Left lobe of liver (tissue), 2 donors: ENCODE measurements around the gene TMEM238. TPM values are rescaled to one million over a fixed set of nuclear protein-coding genes. Genes with fewer than 3 reads are reported as not detected.
"Not testable (repeated sequence)": the region's sequence is repeated elsewhere in the genome, so short reads cannot be mapped to it uniquely, and the experiment has no call there.

Source experiments
- ATAC-seq: fragments of 200-7000 bp; cut with Tn5 transposase; one replicate; pipeline ENCODE4 v1.9.1; 2020; ENCODE audit warnings: mild to moderate bottlenecking, moderate library complexity
- DNase-seq: peaks from one replicate; pipeline ENCODE4 v3.0.0-alpha.2; 2020; ENCODE audit warnings: low spot score
- total RNA-seq: library from RNA; stranded (reverse); gene quantifications from one replicate; pipeline ENCODE4 v1.2.1, GENCODE V29; 2021
- donor health status: DM: no; HTN: no; CAD: no; lungs with moderate emphysema.
- donor health status: DM: no; HTN: yes; CAD: no.

Gene TMEM238
- total RNA-seq, 1 donor from 2014 or later, result 26.6 TPM

DNA sequence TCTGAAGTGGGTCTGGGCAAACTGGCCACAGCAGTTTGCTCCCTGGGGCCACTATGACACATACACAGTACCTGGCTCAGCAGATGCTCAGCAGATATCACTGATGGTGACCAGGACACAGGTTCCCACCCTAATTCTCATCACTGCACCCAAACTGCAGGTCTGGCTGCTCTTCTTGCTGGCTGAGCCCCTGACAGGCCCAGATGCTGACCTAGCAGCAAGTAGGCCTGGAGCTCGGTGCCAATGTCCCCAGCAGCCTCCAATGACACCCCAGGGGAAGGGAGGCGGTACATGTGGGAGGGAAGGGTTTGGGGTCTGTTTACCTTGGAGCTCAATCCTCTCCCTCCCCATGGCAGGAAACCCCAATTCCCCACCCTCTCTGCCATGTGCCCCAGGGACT, 18.4 kb upstream of the TMEM238 start:
- DNase-seq, result no peak

DNA sequence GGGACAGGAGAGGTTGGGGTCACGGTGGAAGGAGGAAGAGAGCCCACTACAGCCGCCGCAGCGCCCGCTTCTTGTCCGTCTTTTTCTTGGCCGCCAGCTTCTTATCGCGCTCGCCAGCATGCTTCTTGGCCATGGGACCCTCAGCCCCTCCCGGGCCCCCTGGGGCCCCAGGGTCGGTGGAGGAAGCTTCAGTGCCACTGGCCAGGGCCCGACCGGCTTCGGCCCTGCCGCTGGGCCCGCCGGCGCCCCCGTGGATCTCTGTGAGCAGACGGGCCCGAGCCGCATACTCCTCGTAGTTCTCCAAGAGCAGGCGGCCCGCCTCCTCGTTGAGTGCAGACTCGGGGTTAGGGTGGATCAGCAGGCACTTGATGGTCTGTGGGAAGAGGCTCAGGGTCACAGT, 17.3 kb upstream of the TMEM238 start:
- DNase-seq, result not testable (repeated sequence)

More for the DNA sequence above, 18.4 kb upstream of the TMEM238 start:
- ATAC-seq, result no peak

DNA sequence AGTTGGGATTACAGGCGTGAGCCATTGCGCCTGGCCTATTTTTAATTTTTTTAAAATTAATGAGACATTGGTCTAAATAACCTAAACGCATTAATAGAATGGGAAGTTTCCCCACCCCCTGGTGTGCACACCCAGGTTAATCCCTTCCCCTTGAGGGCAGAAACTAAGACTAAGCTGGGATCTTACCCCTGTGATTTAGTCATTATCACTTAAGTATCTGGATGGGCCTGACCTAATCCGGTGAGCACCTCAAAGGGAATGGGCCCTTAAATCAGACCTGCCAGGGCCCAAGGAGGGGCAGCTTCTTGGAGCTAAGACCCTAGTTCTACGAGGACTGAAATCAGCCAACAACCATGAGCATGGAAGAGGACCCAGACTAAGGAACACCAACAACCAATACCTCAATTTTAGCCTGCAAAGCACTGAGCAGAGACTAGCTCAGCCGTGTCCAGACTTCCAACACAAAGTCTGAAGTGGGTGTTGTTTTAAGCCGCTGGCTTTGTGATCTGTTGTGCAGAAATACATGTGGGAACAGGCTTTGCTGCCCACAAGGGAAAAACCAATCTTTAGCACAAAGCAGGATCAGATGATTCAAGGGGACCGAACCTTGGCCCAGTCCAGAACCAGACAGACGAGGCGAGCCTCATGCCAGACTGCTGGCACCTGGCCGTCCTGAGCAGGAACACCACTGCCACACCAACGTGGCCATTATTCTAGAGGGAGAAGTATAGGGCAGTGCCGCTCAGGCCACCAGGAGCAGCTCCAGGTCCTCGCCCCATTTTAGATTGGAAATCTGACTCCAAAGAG, 16.4 kb upstream of the TMEM238 start:
- ATAC-seq (no peak), DNase-seq (no peak)

More for the DNA sequence above, 17.3 kb upstream of the TMEM238 start:
- ATAC-seq, result not testable (repeated sequence)

DNA sequence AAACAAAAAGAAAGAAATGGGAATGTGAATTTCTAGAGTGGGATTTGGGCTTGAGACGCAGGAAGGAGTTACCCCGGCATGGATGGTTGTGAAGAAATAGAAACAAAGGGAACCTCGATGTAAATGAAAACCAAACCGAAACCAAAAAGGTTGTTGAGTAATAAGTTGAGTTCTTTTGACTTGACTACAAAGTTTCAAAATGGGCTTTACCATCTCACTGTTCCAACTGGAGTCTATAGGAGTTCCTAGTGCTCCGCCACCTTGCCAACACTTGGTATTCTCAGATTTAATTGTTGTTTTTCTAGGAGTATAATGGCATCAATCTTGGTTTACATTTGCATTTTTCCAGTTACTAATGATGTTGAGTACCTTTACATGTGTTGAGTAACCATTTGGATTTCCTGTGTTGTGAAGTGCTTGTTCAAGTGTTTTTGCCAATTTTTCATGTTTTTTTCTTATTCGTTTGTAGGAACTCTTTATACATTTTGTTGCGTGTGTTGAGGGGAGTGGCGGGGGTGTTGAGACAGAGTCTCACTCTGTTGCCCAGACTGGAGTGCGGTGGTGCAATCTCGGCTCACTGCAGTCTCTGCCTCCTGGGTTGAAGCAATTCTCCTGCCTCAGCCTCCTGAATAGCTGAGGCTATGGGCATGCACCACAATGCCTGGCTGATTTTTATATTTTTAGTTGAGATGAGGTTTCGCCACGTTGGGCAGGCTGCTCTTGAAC, 14.3 kb upstream of the TMEM238 start:
- no peak for DNase-seq
- ATAC-seq, result no peak

DNA sequence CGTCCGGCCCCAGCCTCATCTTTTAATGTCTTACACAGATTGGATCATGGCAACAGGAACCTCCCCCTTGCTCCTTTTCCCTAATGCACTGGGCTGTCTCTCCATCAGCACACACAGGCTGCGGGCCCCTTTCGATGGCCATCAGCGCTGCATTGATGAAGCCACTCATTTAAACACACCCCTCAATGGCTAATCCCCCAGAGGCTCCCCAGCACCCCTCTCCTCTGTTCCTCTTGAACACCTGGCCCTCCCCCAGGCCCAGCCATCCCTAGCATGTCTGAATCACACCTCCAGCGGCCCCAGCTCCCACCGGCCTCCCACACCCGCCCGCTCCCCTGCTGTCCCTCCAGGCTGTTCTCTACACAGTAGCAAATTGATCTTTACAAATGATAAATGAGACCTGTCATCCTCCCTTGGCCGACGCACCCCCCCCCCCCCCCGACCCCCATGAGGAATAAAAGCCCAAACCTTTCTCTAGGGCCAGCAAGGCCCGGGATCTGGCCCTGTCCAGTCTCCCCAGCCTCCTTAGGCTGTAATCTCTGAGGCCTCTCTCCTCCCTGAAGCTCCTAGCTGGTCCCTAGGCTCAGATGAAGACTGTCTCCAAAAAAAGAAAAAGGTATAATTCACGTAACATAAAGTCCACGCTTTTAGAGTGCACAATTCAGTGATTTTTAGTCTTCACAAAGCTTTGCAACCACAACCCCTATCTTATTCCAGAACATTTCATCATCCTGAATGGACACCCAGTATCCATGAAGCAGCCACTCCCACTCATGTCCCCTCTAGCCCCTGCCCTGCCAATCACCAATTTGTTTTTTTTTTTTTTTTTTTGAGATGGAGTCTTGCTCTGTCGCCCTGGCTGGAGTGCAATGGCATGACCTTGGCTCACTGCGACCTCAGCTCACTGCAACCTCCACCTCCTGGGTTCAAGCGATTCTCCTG, 9.0 kb upstream of the TMEM238 start:
- ATAC-seq (no peak), DNase-seq (no peak)

DNA sequence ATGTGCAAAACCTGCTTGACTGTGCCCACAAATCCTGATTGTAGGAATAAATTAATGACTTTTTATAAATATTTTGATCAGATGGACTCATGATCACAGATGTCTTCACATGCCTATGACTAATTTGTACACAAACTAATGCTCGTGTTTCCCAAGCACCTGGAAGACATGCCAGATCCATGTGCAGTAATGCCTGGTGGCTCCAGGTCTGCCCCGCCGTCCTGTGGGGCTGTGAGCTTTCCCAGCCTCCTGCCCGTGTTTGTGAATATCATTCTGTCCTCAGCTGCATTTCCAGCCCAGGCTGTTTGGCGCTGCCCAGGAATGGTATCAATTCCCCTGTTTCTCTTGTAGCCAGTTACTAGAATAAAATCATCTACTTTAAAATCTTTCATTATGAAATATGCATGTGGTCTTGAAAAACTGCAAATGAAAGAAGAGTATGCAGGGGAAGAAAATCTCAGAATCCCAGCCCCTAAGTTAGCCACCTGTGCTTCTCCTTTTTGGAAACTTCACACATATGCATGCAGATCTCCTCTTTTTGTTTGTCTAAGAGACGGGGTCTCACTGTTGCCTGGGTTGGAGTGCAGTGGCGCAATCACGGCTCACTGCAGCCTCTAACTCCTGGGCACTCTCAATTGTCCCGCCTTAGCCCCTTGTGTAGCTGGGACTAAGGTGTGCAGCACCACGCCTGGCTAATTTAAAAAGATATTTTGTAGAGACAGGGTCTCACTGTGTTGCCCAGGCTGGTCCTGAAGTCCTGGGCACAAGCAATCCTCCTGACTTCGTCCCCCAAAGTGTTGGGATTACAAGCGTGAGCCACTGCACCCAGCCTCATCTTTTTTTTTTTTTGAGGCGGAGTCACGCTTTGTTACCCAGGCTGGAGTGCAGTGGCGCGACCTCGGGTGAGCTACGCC, 7.9 kb upstream of the TMEM238 start:
- ATAC-seq, result no peak

DNA sequence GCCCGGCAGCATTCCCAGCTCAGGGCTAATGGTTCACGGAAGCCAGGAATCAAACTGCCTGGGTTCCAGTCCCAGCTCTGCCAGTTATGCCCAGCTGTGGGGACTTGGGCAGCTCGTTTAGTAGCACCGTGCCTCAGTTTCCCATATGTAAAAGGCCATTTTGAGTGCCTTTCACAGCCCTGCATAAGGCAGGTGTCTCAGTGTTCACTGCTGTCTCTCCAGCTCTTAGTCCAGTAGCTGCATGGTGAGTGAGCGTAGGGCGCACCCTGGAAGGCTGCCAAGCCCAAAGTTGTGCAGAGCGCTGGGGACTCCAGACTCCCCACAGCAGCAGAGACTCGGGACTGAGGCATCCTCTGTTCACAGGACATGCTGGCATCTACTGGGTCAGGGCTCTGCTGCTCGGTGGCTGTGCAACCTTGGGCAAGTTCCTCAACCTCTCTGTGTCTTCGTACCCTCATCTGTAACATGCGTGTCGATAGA, 7.1 kb upstream of the TMEM238 start:
- ATAC-seq, result no peak
- no peak for DNase-seq

More for the DNA sequence above, 7.9 kb upstream of the TMEM238 start:
- no peak for DNase-seq

DNA sequence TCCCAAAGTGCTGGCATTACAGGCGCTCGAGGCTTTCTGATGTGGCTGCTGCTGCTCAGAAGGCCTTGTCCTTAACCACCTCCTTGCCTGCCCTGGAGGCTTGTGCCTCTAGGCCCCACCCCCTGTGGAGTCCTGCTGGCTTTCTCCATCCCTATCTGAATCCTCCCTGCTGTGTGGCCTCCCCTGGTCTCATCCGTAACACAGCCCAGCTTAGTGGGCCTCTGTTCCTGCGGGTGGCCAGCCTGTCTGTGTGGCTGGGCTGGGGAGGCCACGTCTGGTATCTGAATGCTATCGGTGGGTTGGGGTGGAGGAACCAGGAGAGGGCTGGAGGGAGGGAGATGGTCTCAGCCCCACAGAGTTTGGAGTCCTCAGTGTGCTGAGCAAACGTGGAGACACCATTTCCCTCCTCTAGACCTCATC, 6.4 kb upstream of the TMEM238 start:
- DNase-seq (no peak), ATAC-seq (no peak)

DNA sequence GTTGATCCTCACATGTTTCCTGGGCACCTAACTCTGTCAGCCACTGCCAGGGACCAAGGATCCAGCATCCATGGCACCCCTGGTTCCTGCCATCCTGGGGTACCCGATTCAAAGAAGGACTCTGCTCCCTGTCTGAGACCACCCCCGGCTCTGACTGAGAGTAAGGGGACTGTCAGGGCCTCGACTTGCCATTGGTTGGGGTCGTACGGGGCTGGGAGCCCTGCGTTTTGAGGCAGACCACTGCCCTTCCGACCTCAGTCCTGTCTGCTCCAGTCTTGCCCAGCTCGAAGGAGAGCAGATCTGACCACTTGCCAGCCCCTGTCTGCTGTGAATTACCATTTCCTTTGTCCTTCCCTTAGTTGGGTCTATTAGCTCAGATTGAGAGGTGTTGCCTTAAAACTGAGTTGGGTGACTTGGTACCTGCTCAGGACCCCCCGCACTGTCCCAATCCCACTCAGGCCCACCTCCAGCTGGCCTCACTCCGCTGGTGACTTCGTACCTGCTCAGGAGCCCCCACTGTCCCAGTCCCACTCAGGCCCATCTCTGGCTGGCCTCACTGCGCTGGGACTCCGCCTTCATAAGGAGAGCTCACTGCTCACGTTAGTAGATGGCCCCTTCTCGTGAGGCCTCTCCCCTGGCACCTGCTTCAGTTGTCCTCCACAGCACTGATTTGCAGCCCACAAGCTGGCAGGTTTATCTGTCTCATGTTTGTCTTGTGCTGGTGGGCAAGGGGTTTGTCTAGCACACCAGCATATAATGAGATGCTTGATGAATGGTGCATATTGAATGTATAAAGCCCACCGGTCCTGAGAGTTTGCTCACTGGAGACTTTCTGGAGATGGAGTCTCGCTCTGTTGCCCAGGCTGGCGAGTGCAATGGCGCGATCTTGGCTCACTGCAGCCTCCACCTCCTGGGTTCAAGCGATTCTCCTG, 5.6 kb upstream of the TMEM238 start:
- DNase-seq, result no peak
- ATAC-seq, result no peak

DNA sequence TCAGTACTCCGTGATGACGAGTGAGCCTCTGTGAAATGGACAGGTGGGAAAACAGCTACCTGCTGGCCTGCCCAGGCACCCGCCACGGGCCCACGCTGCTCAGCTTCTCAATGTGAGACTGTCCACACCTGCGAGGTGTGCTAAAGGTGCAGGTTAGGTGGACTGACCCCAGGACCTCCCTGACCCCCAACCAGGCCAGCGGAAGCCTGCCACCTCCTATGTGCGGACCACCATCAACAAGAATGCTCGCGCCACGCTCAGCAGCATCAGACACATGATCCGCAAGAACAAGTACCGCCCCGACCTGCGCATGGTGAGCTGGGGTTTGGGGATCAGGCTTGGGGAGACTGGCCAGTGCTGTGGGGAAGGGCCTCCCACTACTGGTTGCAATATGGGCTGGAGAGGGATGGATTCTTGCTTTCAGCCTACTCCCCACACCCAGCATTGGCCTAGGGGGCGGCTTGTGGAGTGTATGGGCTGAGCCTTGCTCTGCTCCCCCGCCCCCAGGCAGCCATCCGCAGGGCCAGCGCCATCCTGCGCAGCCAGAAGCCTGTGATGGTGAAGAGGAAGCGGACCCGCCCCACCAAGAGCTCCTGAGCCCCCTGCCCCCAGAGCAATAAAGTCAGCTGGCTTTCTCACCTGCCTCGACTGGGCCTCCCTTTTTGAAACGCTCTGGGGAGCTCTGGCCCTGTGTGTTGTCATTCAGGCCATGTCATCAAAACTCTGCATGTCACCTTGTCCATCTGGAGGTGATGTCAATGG, 3.8 kb upstream of the TMEM238 start:
- ATAC-seq, result no peak
- DNase-seq, result no peak

DNA sequence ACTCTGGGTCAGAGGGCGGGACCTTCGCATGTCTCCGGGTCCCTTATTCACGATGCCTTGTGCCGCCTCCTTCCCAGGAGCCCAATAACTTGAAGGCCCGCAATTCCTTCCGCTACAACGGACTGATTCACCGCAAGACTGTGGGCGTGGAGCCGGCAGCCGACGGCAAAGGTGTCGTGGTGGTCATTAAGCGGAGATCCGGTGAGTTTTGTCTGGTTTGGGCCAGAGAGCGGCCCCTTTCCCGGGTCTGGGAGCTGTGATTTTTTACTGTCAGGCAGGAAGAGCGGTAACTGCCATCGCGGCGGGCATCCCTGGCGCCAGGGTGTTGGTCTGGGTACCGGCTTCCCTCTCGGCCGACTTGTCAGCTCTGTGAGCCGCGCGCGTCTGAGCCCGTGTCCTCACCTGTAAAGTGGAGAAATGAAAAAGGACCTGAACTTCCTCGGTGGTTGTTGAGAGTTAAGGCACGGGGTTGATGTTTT, 2.4 kb upstream of the TMEM238 start:
- DNase-seq (no peak), ATAC-seq (no peak)

DNA sequence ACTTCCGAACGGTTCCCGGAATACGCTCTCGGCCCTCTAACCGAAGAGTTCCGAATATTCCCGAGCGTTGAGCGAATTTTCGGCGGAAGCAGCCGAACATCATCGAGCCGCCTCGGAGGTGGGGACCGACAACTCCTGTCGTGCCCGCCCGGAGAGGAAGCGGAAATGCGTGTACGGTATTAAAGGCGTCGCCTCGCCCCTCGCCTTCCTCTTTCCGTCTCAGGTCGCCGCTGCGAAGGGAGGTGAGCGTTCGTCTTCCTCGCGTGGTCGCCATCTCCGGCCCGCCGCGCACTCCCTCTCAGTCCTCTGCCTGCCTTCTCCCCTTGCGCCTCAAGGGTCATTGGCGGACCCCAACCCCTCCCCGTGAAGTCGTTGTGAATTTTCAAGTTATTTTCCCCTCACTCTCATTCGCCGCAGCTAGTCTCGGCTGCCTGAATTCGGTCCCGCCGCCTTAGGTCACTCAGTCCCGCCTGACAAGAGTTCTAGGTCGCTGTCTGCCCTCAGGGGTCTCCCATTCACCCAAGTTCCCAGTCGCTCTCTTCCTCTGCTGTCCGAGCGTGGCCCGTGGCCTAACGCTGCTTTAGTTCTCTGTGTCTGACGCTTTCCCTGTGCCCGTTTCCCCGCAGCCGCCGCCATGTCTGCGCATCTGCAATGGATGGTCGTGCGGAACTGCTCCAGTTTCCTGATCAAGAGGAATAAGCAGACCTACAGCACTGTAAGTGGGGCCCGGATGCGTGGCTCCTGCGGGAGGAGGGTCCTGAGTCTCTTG, 1.8 kb upstream of the TMEM238 start, which contains the start of gene RPL28:
RPL28 (plus strand) TSS at position 209 of the 769 bp plus-strand sequence; CDS start at position 635, 426 bp downstream.
- DNase-seq (peak; percentile 99), ATAC-seq (peak; percentile 80)

DNA sequence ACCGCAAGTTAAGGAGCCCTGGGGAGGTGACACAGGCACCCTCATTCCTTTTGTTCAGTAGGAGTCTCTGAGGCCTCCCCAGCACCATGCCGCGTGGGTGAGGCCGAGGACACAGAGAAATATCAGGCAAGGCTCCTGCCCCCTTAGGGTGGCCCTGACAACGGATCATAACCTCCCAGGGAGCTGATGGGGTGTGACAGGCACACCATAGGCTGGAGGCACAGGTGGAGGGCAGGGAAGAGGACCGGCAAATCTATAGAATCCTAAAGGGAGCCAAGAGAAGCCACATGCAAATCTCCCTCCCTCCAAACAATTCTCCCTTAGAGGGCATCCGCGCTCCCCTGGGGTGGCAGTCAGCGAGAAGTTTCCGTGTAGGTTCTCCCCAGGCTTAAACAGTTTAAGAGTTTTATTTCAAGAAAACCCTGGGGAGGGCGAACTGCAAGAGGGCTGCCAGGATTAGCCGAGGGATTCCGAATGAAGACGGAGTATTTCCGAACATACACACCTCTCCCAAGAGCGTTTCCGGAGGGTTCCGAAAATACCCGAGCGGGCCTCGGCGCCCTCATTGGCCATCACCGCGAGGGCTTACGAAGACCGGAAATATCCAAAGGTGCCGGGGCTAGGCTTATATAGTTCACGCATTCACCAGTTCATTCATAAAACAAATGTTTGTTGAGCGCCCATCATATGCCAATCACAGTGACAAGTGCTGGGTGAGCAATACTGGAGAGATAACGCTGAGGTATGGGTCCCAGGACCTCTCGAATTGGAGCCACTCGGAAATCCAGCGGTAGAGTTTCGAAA, 1.0 kb upstream of the TMEM238 start:
- DNase-seq (peak; percentile 97), ATAC-seq (peak; percentile 78)

DNA sequence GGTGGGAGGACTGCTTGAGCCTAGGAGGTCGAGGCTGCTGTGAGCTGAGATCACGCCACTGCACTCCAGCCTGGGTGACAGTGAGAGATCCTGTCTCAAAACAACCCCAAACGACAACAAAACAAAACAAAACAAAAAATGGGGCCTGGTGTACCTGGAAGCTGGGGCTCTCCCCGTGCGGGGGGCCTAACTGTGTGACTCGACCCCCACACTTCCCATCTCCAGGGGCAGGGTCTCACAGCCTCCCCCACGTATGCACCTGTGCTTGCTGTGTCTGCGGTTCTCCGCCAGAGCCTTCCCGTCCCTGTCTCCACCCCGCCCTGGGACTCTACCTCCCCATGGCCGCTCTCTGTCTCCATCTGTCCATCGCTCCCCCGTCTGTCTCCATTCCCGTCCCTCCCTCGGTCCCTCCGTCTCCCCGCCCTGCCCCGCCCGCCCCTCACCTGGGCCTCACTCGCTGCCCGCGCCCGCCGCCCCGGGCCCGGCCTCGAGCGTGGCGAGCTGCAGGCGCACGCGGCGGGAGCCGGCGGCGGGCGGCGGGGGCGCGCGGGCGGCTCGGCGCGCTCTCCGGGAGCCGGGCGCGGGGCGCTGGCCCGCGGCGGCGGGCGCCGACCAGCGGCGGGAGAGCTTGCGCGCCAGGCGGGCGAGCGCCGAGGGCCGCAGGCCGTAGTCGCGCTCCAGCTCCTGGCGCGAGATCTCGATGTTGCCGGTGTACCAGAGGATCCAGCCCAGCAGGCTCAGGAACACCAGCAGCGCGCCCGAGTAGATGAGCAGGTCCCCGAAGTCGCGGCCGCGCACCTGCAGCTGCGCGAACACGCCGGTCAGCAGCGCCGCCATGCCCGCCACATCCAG, 587 bp downstream of the TMEM238 start:
- DNase-seq (no peak), ATAC-seq (peak; percentile 21)

DNA sequence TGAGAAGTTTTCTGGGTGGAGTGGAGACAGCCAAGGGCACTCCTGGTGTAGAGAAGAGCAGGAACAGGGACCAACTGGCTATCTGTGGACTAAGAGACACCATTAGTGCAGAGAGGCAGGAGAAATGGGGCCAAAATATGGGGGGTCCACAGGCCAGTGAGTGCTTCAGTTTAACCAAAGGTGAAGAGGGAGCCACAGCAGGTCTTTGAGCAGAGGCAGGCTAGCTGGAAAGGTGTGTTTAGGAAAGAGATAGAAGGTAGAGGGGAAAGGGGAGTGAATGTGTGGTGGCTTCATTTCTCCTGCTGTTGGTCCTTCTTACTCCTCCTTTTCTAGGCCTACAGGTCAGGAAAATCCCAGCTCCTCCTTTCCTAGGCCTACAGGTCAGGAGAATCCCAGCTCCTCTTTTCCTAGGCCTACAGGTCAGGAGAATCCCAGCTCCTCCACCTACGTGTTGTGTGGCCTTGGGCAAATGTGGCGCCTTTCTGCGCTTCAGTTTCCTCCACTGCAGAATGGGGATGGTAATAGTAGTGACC, 1.5 kb downstream of the TMEM238 start:
- ATAC-seq (no peak), DNase-seq (no peak)
